Colonic mucosa (tissue), 4 donors: ENCODE results near the gene KMT2D. TPM values are rescaled to one million over a fixed set of nuclear protein-coding genes. Genes with fewer than 3 reads are reported as not detected.

ENCODE experiments used
- DNase-seq: peaks from one replicate; pipeline ENCODE4 v3.0.0-alpha.2; 2020
- H3K27ac ChIP-seq: fragments of 200-600 bp; one replicate; pipeline ENCODE4 v1.8.0; 2021
- H3K27me3 ChIP-seq: fragments of 200-600 bp; one replicate; pipeline ENCODE4 v1.8.0; 2021
- H3K36me3 ChIP-seq: fragments of 200-600 bp; one replicate; pipeline ENCODE4 v1.8.0; 2021
- H3K4me1 ChIP-seq: fragments of 200-600 bp; one replicate; pipeline ENCODE4 v1.8.0; 2021; ENCODE audit warnings: mild to moderate bottlenecking
- H3K4me3 ChIP-seq: fragments of 200-600 bp; one replicate; pipeline ENCODE4 v1.8.0; 2021
- H3K9ac ChIP-seq, 2 donors: one replicate each; pipeline ENCODE4 v1.7.0; 2013; ENCODE audit warnings: control low read depth in 2 of 2, low read depth in 2 of 2, low read length in 2 of 2
- H3K9me3 ChIP-seq: fragments of 200-600 bp; one replicate; pipeline ENCODE4 v1.8.0; 2021
- intact Hi-C: fragments of 100-400 bp; cut with DNase I; formaldehyde crosslinking; loops from one replicate; pipeline ENCODE4 v1.14.1; 2022
- total RNA-seq, 2 donors: library from RNA; stranded (reverse); fragmentation: NEBNext Ultra II Directional in 1 of 2; extraction: Animal tissue kit (Norgen Biotek cat#: 25700) in 1 of 2; gene quantifications; one replicate each; pipeline ENCODE4 v1.2.1, GENCODE V29; 2021
- TF ChIP-seq, protein P1 (sequence below): fragments of 200-600 bp; IDR thresholded peaks from one replicate; pipeline ENCODE4 v1.8.0; 2022; ENCODE audit warnings: antibody characterized with exemption, mild to moderate bottlenecking
- donor health status: healthy.
- donor health status: DM: no; HTN: no; CAD: no.
- donor health status: DM: no; HTN: no; CAD: no.

The KMT2D gene
- total RNA-seq, 2 donors from 2014 or later = 50.2 to 87.5 TPM

DNA sequence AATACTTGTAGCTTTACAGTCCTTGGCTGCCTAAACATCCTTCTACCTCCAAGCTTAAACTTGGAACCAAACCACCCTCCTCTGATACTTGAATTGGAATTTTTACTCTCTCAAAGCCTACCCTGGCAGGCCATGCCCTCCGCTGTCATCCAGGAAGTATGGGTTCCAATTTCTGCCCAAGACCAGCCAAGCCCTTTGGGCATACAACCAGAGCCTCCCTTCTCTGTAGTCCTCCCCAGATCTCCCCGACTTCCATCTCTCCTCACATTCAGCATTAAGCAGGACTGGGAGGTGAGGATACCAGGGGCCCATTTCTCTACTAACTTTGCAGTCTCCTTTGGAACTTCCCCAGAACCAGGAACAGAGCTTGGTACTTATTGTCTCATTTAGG lies 34.4 kb upstream of the KMT2D start:
- H3K4me3 ChIP-seq = no peak overlapping the region
- intact Hi-C loops = loop anchor here (5.0 kb wide), 1 partner anchor 33 kb away; the partner anchor contains the start of gene KMT2D
- TF ChIP-seq, protein P1, sequence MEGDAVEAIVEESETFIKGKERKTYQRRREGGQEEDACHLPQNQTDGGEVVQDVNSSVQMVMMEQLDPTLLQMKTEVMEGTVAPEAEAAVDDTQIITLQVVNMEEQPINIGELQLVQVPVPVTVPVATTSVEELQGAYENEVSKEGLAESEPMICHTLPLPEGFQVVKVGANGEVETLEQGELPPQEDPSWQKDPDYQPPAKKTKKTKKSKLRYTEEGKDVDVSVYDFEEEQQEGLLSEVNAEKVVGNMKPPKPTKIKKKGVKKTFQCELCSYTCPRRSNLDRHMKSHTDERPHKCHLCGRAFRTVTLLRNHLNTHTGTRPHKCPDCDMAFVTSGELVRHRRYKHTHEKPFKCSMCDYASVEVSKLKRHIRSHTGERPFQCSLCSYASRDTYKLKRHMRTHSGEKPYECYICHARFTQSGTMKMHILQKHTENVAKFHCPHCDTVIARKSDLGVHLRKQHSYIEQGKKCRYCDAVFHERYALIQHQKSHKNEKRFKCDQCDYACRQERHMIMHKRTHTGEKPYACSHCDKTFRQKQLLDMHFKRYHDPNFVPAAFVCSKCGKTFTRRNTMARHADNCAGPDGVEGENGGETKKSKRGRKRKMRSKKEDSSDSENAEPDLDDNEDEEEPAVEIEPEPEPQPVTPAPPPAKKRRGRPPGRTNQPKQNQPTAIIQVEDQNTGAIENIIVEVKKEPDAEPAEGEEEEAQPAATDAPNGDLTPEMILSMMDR = no peak
- no peak for DNase-seq
- H3K27me3 ChIP-seq = peaks cover 44% of the 10 kb centered on the region
- H3K4me1 ChIP-seq = peaks cover 6% of the 10 kb centered on the region
- H3K36me3 ChIP-seq = peaks cover 4% of the 10 kb centered on the region
- no peak overlapping the region for H3K27ac ChIP-seq
- H3K9ac ChIP-seq = no peak overlapping the region
- no peaks in the 10 kb centered on the region for H3K9me3 ChIP-seq

DNA sequence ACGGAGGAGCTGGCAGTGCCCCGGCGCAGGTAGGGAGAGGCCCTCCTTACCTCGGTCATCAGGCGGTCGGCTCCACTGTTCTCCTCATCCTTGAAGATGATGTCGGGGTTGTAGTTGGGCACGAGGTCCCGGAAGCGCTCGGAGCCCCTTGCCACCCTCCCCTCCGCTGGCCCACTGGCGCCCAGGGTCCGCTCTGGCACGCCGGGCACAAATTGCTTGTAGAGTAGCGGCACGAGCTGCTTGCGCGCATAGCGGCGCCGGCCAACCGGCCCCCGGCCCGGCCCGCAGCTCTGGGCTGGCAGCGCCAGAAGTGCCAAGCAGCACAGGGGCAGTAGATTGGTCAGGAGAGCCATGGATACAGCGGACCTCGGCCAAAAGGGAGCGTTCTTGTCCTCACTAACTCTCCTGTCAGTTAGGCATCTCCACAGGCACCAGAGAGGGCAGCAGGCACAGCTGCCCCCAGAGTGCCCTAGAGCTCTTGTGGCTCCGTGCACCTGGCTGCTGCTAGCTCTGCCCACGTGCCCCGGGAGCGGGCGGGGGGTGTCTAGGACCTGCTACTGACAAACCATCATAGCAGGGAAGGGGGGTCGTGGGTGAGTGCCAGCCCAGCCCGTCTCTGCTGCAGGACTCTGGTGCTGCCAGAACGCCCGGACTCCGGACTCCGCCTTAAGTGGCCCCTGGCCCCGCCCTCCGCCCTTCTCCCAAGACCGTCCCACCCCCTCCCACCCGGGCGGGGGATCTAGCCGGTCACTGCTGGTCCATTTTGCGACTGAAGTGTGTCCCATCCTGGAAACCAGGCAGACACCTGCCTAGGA lies 33.8 kb upstream of the KMT2D start, which contains the start of gene DHH:
Gene DHH (minus strand): TSS at position 642 of the 815 bp plus-strand sequence. CDS start 289 bp downstream, at position 353.
- Histone ChIP-seq H3K27me3 (peaks cover 50% of the 10 kb centered on the region), H3K4me3 (no peak within 1 kb of the TSS), H3K4me1 (peaks cover 6% of the 10 kb centered on the region), H3K9ac (peak within 1 kb of the TSS in 1 of 2 donors; percentile 26), H3K36me3 (peaks cover 4% of the 10 kb centered on the region), H3K9me3 (no peaks in the 10 kb centered on the region), H3K27ac (no peak within 1 kb of the TSS)
- intact Hi-C loops = no loop called here
- TF ChIP-seq, protein P1 = no peak
- DNase-seq = no peak

DNA sequence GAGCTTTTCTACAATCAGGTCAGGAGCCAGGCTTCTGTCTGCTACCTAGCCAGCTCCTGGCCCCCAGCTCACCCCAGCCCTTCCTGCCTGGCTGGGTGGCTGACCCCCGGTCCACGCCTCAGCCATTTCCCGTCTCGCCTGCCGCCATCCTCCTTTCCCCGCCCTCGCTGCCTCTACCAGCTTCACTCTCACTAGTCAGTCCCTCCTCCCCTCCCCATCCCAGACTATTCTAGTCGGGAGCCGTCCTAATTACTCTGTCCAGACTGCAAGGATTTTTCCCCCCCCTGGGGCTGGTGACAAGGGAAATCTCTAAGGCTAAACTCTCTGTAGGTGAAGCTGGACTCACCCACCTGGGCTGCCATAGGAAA lies 33.2 kb upstream of the KMT2D start:
- H3K9me3 ChIP-seq = no peaks in the 10 kb centered on the region
- no peak for DNase-seq
- H3K27ac ChIP-seq = no peak overlapping the region
- H3K4me3 ChIP-seq = no peak overlapping the region
- H3K36me3 ChIP-seq = peaks cover 4% of the 10 kb centered on the region
- intact Hi-C loops = no loop called here
- peak overlapping the region in 1 of 2 donors; percentile 26 for H3K9ac ChIP-seq
- peaks cover 6% of the 10 kb centered on the region for H3K4me1 ChIP-seq
- H3K27me3 ChIP-seq = peaks cover 56% of the 10 kb centered on the region
- TF ChIP-seq, protein P1 = no peak

DNA sequence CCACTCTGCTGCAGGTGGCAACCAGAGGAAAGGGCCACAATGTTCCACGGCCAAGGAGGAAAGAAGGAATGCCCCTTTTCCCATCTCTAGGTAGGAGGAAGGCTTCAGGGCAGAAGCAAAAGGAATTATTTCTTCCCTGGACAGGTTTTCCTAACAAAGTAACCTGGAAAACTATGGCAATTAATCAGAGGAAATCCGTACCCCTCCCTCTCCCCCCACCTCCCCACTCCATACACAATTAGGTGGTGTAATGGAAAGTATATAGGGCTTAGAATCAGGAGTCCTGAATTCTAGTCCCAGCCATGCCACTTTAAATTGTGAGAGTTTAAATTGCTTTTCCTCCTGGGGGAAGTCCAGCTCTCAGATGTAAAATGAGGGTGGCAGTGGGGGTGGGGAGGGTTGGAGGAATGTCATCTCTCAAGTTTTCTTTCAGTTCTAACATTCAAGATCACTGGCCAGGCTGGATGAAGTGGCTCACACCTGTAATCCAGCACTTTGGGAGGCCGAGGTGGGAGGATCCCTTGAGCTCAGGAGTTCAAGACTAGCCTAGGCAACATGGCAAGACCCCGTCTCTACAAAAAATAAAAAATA lies 32.3 kb upstream of the KMT2D start:
- intact Hi-C loops = no loop called here
- peaks cover 61% of the 10 kb centered on the region for H3K27me3 ChIP-seq

DNA sequence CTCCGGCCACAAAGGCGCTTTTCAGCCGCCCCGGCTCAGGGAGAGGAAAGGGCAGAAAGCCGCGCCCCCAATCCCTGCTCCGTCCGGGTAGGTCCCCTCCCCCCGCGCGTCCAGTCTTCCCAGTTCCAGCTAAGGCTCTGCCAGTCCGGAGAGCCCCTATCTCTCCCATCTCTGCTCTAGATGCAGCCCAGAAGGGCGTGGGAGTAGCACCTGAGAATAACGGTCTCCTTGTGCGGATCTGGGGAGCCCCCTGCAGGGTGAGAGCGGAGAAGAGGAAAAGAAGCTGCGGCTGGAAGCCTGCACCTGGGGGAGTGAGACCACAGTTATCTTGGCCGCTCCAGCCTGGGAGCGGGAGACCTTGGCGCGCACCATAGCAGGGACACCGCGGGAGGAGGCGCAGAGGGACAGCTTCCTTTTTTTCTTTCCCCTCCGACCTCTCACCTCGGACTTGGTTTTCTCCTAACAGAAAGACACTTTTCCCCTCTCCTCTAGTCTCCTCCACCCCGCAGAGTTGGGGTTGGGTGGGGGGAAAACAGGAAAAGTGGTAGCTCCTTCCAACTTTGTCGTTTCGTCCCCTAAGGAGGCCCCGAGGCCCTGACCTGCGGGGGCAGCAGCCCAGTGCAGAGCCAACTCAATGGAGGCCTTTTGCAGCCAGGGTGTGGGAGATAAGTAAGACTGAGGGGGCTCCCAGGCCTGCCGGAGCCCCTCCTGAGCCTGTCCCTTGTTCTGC lies 31.7 kb upstream of the KMT2D start:
- H3K27ac ChIP-seq = no peak overlapping the region
- H3K9me3 ChIP-seq = no peaks in the 10 kb centered on the region
- H3K4me1 ChIP-seq = peaks cover 6% of the 10 kb centered on the region
- peaks cover 61% of the 10 kb centered on the region for H3K27me3 ChIP-seq
- no peak for DNase-seq
- TF ChIP-seq, protein P1 = no peak
- intact Hi-C loops = no loop called here
- H3K4me3 ChIP-seq = no peak overlapping the region
- no peak overlapping the region for H3K9ac ChIP-seq
- peaks cover 2% of the 10 kb centered on the region for H3K36me3 ChIP-seq

More for the DNA sequence above, 32.3 kb upstream of the KMT2D start:
- peaks cover 6% of the 10 kb centered on the region for H3K4me1 ChIP-seq
- no peak overlapping the region for H3K4me3 ChIP-seq
- TF ChIP-seq, protein P1 = no peak
- no peak overlapping the region for H3K27ac ChIP-seq
- no peak overlapping the region for H3K9ac ChIP-seq
- H3K36me3 ChIP-seq = peaks cover 4% of the 10 kb centered on the region
- DNase-seq = no peak
- H3K9me3 ChIP-seq = no peaks in the 10 kb centered on the region
